Body of pancreas (tissue), 4 donors: ENCODE results near the gene PLCXD1. TPM values are rescaled to one million over a fixed set of nuclear protein-coding genes. Genes with fewer than 3 reads are reported as not detected.
A peak's percentile ranks its signal among the peaks of the same experiment; 100 is the strongest.

ENCODE experiments used
- ATAC-seq: fragments of 150-250 bp; one replicate; pipeline ENCODE4 v1.9.1; 2016
- DNase-seq, 4 donors: peaks; one replicate each; pipeline ENCODE4 v3.0.0-alpha.2; 2019
- H3K27ac ChIP-seq, 4 donors: fragments of 200-600 bp; sonication (generic); 1 replicate in 3 of 4; 2 replicates in 1 of 4; pipeline versions ENCODE4 v1.5.1 to v1.6.1; 2016 to 2019; ENCODE audit warnings: mild to moderate bottlenecking in 1 of 4, mixed read lengths in 1 of 4, moderate library complexity in 1 of 4
- H3K27me3 ChIP-seq, 2 donors: fragments of 200-600 bp; sonication (generic); one replicate each; pipeline ENCODE4 v1.6.0; 2016; ENCODE audit warnings: mild to moderate bottlenecking in 1 of 2
- H3K36me3 ChIP-seq, 2 donors: fragments of 200-600 bp; sonication (generic); replicated peaks in 1 of 2; 2 replicates each; pipeline ENCODE4 v1.5.1; 2016; ENCODE audit warnings: low read depth in 2 of 2; ENCODE audit not compliant: insufficient read depth in 1 of 2
- H3K4me1 ChIP-seq: fragments of 200-600 bp; sonication (generic); one replicate; pipeline ENCODE4 v1.6.0; 2016
- H3K4me3 ChIP-seq, 2 donors: fragments of 200-600 bp; sonication (generic); 1 replicate in 1 of 2; 2 replicates in 1 of 2; pipeline ENCODE4 v1.5.1; 2016 to 2019
- H3K9me3 ChIP-seq, 3 donors: fragments of 200-600 bp; sonication (generic); 1 replicate in 2 of 3; 2 replicates in 1 of 3; pipeline ENCODE4 v1.5.1; 2016
- CTCF ChIP-seq, 7 experiments: fragments of 450-650 bp in 4 of 7; fragments of 200-600 bp in 3 of 7; sonication (generic) in 3 of 7; IDR thresholded peaks; one replicate each; pipeline ENCODE4 v1.5.1; 2016 to 2019; ENCODE audit warnings: antibody characterized with exemption in 7 of 7
- POLR2A ChIP-seq, 3 donors: fragments of 450-650 bp; IDR thresholded peaks; one replicate each; pipeline ENCODE4 v1.6.1; 2016; ENCODE audit warnings: antibody characterized with exemption in 3 of 3, mild to moderate bottlenecking in 2 of 3
- WGBS, 2 donors: methylation state at CpG; one replicate each; pipeline ENCODE4 v1.1.5; 2017; 5-methylcytosine and 5-hydroxymethylcytosine counted together
- intact Hi-C: fragments of 100-400 bp; cut with DNase I; formaldehyde crosslinking; loops from one replicate; pipeline ENCODE4 v1.15.1; 2023
- total RNA-seq, 2 donors: library from RNA; depleted of rRNA; stranded (reverse); fragments of >200 nt; gene quantifications; one replicate each; pipeline ENCODE4 v1.1.0, GENCODE V29; 2016

The PLCXD1 gene
- total RNA-seq, 2 donors from 2014 or later = 4.2 to 7.3 TPM

GRCh38 chrX:332496-332860 lies 51.3 kb downstream of the PLCXD1 start:
- Histone ChIP-seq H3K36me3 (no peaks in the 10 kb centered on the region), H3K9me3 (no peaks in the 10 kb centered on the region), H3K4me1 (peaks cover 12% of the 10 kb centered on the region), H3K4me3 (no peak overlapping the region), H3K27me3 (peaks cover 0 to 13% of the 10 kb centered on the region in 2 donors), H3K27ac (no peak overlapping the region)
- WGBS, 2 donors = 88% methylated on average over 21 of the region's 23 CpGs; no CpG with 5 or more reads in 1 of the 2 donors
- no peak for TF ChIP-seq CTCF (IDR thresholded peaks at IDR 0.05)
- TF ChIP-seq POLR2A (IDR thresholded peaks at IDR 0.05) = no peak
- DNase-seq = peak in 1 of 4 donors; percentile 3
- no peak for ATAC-seq
- intact Hi-C loops = no loop called here

DNA sequence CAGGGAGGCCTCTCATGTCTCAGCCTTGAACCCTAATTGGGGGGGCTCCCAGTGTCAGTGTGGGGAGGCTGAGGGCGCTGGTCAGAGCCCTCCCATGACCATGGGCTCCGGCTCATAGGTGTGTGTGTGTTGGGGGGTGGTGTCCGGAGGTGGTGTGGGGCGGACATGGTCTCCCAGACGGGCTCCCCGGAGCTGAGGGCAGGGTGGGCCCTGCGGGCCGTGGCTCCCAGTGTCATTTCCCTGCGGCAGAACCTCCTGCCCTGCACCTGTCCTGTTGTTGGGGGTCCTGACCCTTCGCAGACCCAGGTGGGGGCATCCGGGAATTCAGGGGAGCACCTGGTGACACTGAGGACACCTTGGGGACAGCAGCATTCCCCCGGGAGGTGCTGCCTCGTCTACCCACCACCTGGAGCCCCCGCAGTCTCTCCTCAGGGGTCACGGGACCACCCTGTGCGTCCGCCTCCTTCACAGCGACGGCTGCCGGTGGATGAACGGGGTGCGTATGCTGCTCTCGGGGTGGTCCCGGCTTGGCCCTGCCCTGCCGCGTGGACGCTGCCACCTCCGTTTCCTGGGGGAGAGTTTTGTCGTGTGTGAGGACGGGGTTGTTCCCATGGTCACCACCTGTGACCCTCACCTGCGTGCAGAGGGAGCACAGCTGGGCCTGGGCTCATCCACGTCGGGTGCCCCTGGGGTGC lies 51.9 kb downstream of the PLCXD1 start:
- Histone ChIP-seq H3K27me3 (peaks cover 0 to 13% of the 10 kb centered on the region in 2 donors), H3K36me3 (no peaks in the 10 kb centered on the region), H3K4me1 (peaks cover 12% of the 10 kb centered on the region), H3K4me3 (no peak overlapping the region), H3K9me3 (no peaks in the 10 kb centered on the region), H3K27ac (no peak overlapping the region)
- no peak for DNase-seq
- WGBS, 2 donors = 89 to 94% methylated on average over 6 to 26 of the region's 33 CpGs
- no peak for ATAC-seq
- no peak for TF ChIP-seq CTCF (IDR thresholded peaks at IDR 0.05)
- TF ChIP-seq POLR2A (IDR thresholded peaks at IDR 0.05) = no peak
- intact Hi-C loops = no loop called here

DNA sequence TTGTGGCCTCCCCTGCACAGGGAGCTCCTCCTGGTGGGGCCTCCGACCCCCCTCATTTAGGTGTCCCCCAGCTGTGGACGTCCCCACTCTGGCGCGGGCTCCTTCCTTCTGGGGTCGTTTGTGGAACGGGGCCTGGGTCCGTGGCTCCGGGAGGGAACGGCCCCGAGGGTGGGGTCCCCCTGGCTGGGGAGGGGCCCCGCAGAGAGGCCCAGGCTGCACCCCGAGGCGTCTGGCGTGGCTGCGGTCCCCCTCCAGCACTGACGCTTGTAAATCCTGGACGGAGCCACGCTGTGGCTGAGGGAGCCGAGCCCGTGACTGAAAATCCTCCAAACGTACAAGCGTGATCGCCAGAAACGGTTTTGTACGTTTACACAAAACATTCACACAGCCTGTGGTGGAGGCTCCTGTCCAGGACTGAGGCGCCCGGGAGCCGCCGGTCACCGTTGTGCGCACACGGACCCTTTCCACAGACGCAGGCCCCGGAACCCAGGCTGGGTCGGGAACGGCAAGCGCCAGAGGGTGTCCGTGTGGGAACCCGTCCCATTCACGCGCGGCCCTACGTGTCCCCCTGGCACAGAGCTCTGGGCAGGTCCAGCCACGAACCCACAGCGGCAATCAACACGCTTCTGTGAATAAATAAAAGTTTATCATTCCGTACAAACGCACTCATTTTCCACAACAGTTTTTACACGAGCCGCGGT lies 52.6 kb downstream of the PLCXD1 start:
- intact Hi-C loops = no loop called here
- no peaks in the 10 kb centered on the region for H3K9me3 ChIP-seq
- H3K4me3 ChIP-seq = no peak overlapping the region
- no peaks in the 10 kb centered on the region for H3K36me3 ChIP-seq
- DNase-seq (no peak), ATAC-seq (no peak)
- H3K4me1 ChIP-seq = peaks cover 12% of the 10 kb centered on the region
- 94 to 97% methylated on average over 25 to 48 of the region's 51 CpGs for WGBS, 2 donors
- H3K27ac ChIP-seq = no peak overlapping the region
- H3K27me3 ChIP-seq = peaks cover 0 to 13% of the 10 kb centered on the region in 2 donors
- TF ChIP-seq CTCF (IDR thresholded peaks at IDR 0.05) (no peak), POLR2A (IDR thresholded peaks at IDR 0.05) (no peak)

GRCh38 chrX:334331-334891 lies 53.2 kb downstream of the PLCXD1 start:
- H3K9me3 ChIP-seq = no peaks in the 10 kb centered on the region
- ATAC-seq = no peak
- WGBS, 2 donors = 90 to 92% methylated on average over 32 to 33 of the region's 53 CpGs
- H3K27ac ChIP-seq = no peak overlapping the region
- TF ChIP-seq POLR2A (IDR thresholded peaks at IDR 0.05) = no peak
- TF ChIP-seq CTCF (IDR thresholded peaks at IDR 0.05) = no peak
- H3K4me3 ChIP-seq = no peak overlapping the region
- DNase-seq = peak in 1 of 4 donors; percentile 5
- H3K27me3 ChIP-seq = peaks cover 0 to 13% of the 10 kb centered on the region in 2 donors
- peaks cover 12% of the 10 kb centered on the region for H3K4me1 ChIP-seq
- intact Hi-C loops = no loop called here
- H3K36me3 ChIP-seq = no peaks in the 10 kb centered on the region
